GM18868 (cell line): Measurements from ENCODE around the gene XYLT1.

Source experiments
- ATAC-seq: cut with Tn5 transposase; IDR thresholded peaks from one replicate; pipeline ENCODE4 v1.9.1; 2021; ENCODE audit warnings: mild to moderate bottlenecking, moderate library complexity; ENCODE audit not compliant: unreplicated experiment

XYLT1 gene

GRCh38 chr16:17166095-17166494, 304.7 kb downstream of the XYLT1 start:
- no peak for ATAC-seq

- no peak for ATAC-seq
Measured at GRCh38 chr16:17162560-17162959, 308.2 kb downstream of the XYLT1 start.

GRCh38 chr16:17160920-17161431, 309.8 kb downstream of the XYLT1 start:
- no peak for ATAC-seq

GRCh38 chr16:17160285-17160853, 310.4 kb downstream of the XYLT1 start:
- ATAC-seq, result no peak

DNA sequence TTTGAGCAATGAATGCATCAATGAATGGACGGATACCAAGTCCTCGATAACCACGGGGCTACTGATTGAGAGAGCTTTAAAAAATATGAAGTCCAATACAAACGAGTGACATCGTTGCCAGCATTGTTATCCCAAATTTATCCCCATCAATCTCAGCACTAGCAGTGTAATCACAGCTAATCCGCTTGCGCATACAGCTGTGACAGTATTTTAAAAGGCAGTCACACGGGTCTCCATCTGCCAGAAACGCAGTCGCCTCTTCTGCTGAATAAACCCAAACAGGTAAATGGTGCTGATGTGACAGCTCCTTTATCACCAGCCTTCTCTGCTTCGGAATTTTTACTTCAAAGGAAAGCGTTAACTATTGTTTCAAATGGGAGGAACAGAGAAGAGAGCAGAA, 311.1 kb downstream of the XYLT1 start:
- ATAC-seq, result no peak

GRCh38 chr16:17155936-17156335, 314.8 kb downstream of the XYLT1 start:
- ATAC-seq, result no peak

- no peak for ATAC-seq
Measured at GRCh38 chr16:17155485-17155884, 315.3 kb downstream of the XYLT1 start.

GRCh38 chr16:17154981-17155380, 315.8 kb downstream of the XYLT1 start:
- ATAC-seq, result no peak

- ATAC-seq, result no peak
Measured at GRCh38 chr16:17152311-17152710, 318.4 kb downstream of the XYLT1 start.

- ATAC-seq, result no peak
Measured at GRCh38 chr16:17151335-17151734, 319.4 kb downstream of the XYLT1 start.

DNA sequence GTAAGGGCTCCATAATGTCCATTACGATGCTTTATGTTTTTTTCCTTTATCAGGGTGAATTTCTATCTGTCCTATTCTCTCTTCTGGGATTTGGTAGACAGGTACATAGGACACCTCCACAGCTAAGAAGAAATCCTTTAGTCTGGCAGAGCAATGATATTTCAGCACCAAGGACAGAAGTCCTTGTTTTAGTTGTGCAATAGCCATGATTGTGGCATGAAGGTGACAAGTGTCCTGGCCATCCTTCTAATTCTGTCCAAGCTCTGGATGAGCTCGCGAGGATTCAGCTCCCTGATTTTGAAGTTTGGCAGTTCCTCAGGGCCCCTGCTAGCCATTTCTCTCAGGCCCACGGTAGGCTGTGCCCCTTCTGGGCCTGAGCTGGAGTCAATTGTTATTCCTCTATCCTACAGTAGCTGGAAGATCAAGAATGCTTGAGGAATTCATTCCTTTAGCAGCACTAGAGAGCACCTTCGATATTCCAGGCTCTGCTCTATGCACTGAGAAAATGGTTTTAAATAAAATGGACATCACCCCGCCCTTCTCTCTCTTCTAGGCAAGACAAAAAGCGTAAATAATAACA, 320.8 kb downstream of the XYLT1 start:
- no peak for ATAC-seq

DNA sequence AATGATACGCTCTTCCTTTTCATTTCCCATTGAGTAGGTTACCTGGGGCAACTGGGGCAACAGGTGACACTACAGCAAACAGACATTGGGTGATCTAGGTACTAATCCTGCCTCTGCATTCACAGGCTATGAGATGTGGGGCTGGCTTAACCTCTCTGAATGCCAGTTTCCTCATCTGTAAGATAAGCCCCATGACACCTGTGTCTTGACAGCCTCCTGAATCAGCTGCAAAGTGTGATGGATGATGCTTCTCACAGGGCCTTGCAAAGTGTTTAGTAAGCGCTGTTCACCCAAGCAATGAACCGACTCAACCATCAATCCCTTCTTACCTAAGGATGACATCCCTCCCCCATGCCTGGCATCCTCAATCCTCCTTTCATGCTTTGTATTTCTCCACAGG, 322.8 kb downstream of the XYLT1 start:
- no peak for ATAC-seq

GRCh38 chr16:17145029-17145428, 325.7 kb downstream of the XYLT1 start:
- no peak for ATAC-seq

- no peak for ATAC-seq
Measured at GRCh38 chr16:17144431-17144830, 326.3 kb downstream of the XYLT1 start.

GRCh38 chr16:17143546-17144419, 327.0 kb downstream of the XYLT1 start:
- ATAC-seq, result no peak

- no peak for ATAC-seq
Measured at GRCh38 chr16:17138801-17139200, 332.0 kb downstream of the XYLT1 start.

- no peak for ATAC-seq
Measured at GRCh38 chr16:17135439-17135838, 335.3 kb downstream of the XYLT1 start.

- peak; percentile 94 for ATAC-seq
Measured at GRCh38 chr16:17134586-17134985, 336.2 kb downstream of the XYLT1 start.

GRCh38 chr16:17133851-17134250, 336.9 kb downstream of the XYLT1 start:
- ATAC-seq, result no peak

DNA sequence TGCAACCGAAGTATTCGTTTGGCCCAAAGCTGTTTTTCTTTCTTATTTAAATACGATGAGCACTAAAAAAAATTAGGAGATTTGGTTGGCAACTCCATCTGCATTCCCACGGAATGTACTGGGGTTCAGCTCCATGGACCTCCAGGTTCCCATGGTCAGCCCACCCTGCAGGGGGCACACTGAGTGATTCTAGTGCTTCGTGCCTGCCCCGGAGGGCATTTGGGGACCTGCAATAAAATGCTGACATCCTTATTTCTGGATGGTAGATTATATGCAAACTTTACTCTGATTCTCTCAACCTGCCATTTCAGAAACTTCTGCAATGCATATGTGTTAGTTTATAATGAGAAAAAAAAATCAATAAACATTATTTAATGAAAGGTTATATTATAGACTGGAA, 339.4 kb downstream of the XYLT1 start:
- no peak for ATAC-seq

- ATAC-seq, result no peak
Measured at GRCh38 chr16:17130733-17131132, 340.0 kb downstream of the XYLT1 start.

DNA sequence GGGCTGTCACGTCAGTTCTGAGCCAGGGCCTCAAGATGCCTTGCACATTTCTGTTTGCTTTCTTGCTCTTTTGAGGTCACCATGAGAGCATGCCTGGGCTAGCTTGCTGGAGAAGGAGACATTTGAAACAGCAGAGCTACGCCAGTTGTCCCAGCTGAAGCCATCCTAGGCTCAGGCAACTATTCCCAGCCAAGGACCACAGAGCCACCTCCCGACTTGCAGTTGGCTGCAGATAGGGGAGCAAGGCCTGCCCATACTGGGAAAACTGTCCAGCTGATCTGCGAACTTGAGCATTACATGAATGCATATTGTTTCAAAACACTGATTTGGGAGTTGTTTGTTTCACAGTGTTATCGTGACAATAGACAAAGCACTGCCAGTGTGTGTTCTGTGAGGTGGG, 340.8 kb downstream of the XYLT1 start:
- ATAC-seq, result no peak
